ENCODE data around the gene FNIP2.

- no peak for TF ChIP-seq ELF4 (IDR thresholded peaks at IDR 0.05)
- no peak for TF ChIP-seq TARDBP (IDR thresholded peaks at IDR 0.05)
- no peak for TF ChIP-seq FOXK2 (IDR thresholded peaks at IDR 0.05)
These were observed 17.3 kb downstream of the FNIP2 start for GRCh38 chr4:158786121-158786601.

All from HEK293T (cell line).